CD14-positive monocyte (primary cell): Measurements from ENCODE around the gene PPP6R3. TPM values are rescaled to one million over a fixed set of nuclear protein-coding genes. Genes with fewer than 3 reads are reported as not detected.

Source experiments
- DNase-seq, 3 donors: peaks; one replicate each; pipeline ENCODE4 v3.0.0-alpha.2; 2011 to 2022
- H2AFZ ChIP-seq: 2 replicates; pipeline ENCODE4 v1.6.0; 2012; ENCODE audit warnings: mild to moderate bottlenecking, low read depth, low read length, inconsistent platforms; ENCODE audit not compliant: insufficient read depth, poor library complexity, severe bottlenecking
- H3K27ac ChIP-seq, 2 donors: 1 replicate in 1 of 2; 2 replicates in 1 of 2; pipeline ENCODE4 v1.5.1; 2012 to 2013; ENCODE audit warnings: low read length in 2 of 2, control low read depth in 1 of 2, inconsistent platforms in 1 of 2, low read depth in 1 of 2, mild to moderate bottlenecking in 1 of 2
- H3K27me3 ChIP-seq, 2 donors: one replicate each; pipeline versions ENCODE4 v1.6.0 to v1.6.1; 2011 to 2013; ENCODE audit warnings: low read length in 2 of 2; ENCODE audit not compliant: control insufficient read depth in 2 of 2, insufficient read depth in 2 of 2
- H3K36me3 ChIP-seq, 2 donors: replicated peaks in 1 of 2; 1 replicate in 1 of 2; 2 replicates in 1 of 2; pipeline versions ENCODE4 v1.5.1 to v1.6.1; 2012 to 2013; ENCODE audit warnings: low read length in 2 of 2, control low read depth in 1 of 2, inconsistent platforms in 1 of 2, mild to moderate bottlenecking in 1 of 2; ENCODE audit not compliant: insufficient read depth in 2 of 2, control insufficient read depth in 1 of 2
- H3K4me1 ChIP-seq, 2 donors: 1 replicate in 1 of 2; 2 replicates in 1 of 2; pipeline versions ENCODE4 v1.5.1 to v1.6.1; 2012 to 2013; ENCODE audit warnings: low read length in 2 of 2, control low read depth in 1 of 2, inconsistent platforms in 1 of 2, mild to moderate bottlenecking in 1 of 2, moderate library complexity in 1 of 2; ENCODE audit not compliant: insufficient read depth in 2 of 2, control insufficient read depth in 1 of 2
- H3K4me2 ChIP-seq: replicated peaks from 2 replicates; pipeline ENCODE3; 2012; ENCODE audit warnings: low read length, moderate library complexity, mild to moderate bottlenecking; ENCODE audit not compliant: poor library complexity, severe bottlenecking; ENCODE audit errors: extremely low read depth
- H3K4me3 ChIP-seq, 3 experiments: fragments of 200-600 bp in 1 of 3; sonication (generic) in 1 of 3; replicated peaks in 1 of 3; 1 replicate in 2 of 3; 2 replicates in 1 of 3; pipeline ENCODE4 v1.5.1; 2011 to 2013; ENCODE audit warnings: low read length in 3 of 3, mild to moderate bottlenecking in 3 of 3, control low read depth in 2 of 3, low read depth in 2 of 3, inconsistent platforms in 1 of 3, moderate library complexity in 1 of 3
- H3K79me2 ChIP-seq: 2 replicates; pipeline ENCODE4 v1.6.0; 2012; ENCODE audit warnings: mild to moderate bottlenecking, control low read depth, inconsistent platforms, low read length, moderate library complexity; ENCODE audit not compliant: insufficient read depth
- H3K9ac ChIP-seq: 2 replicates; pipeline ENCODE4 v1.6.0; 2017; ENCODE audit warnings: low read length, mild to moderate bottlenecking; ENCODE audit not compliant: insufficient read depth, poor library complexity, severe bottlenecking
- H3K9me3 ChIP-seq, 2 donors: replicated peaks in 1 of 2; 1 replicate in 1 of 2; 2 replicates in 1 of 2; pipeline versions ENCODE4 v1.5.1 to v1.6.1; 2012 to 2013; ENCODE audit warnings: low read length in 2 of 2, control low read depth in 1 of 2; ENCODE audit not compliant: control insufficient read depth in 1 of 2, insufficient read depth in 1 of 2
- H4K20me1 ChIP-seq: 2 replicates; pipeline ENCODE4 v1.6.0; 2012; ENCODE audit warnings: mild to moderate bottlenecking, low read length, control low read depth, moderate library complexity; ENCODE audit not compliant: insufficient read depth
- H3K27ac Mint-ChIP-seq, 7 donors: one replicate each; pipeline ENCODE4 v1.8.0; 2020; ENCODE audit warnings: mild to moderate bottlenecking in 7 of 7, mixed read lengths in 7 of 7, moderate library complexity in 6 of 7, inconsistent platforms in 2 of 7
- H3K27me3 Mint-ChIP-seq, 3 donors: one replicate each; pipeline ENCODE4 v1.8.0; 2021 to 2022; ENCODE audit warnings: low read depth in 3 of 3, mild to moderate bottlenecking in 3 of 3, mixed read lengths in 3 of 3, moderate library complexity in 3 of 3, inconsistent platforms in 1 of 3
- H3K36me3 Mint-ChIP-seq, 2 donors: one replicate each; pipeline ENCODE4 v1.8.0; 2020; ENCODE audit warnings: mixed read lengths in 2 of 2, inconsistent platforms in 1 of 2, mild to moderate bottlenecking in 1 of 2
- H3K4me1 Mint-ChIP-seq: one replicate; pipeline ENCODE4 v1.8.0; 2020; ENCODE audit warnings: mild to moderate bottlenecking, mixed read lengths
- H3K4me3 Mint-ChIP-seq, 2 donors: one replicate each; pipeline ENCODE4 v1.8.0; 2020; ENCODE audit warnings: mild to moderate bottlenecking in 2 of 2, mixed read lengths in 2 of 2, moderate library complexity in 1 of 2
- H3K9me3 Mint-ChIP-seq, 7 donors: one replicate each; pipeline ENCODE4 v1.8.0; 2020 to 2022; ENCODE audit warnings: mixed read lengths in 7 of 7, mild to moderate bottlenecking in 6 of 7, moderate library complexity in 6 of 7, inconsistent platforms in 2 of 7
- WGBS: methylation state at CpG from one replicate; pipeline ENCODE4 v1.1.5; 2013; ENCODE audit warnings: missing lambda C conversion rate; ENCODE audit not compliant: insufficient coverage; 5-methylcytosine and 5-hydroxymethylcytosine counted together
- intact Hi-C, 2 donors: fragments of 100-400 bp; cut with micrococcal nuclease; formaldehyde crosslinking; loops; one replicate each; pipeline versions ENCODE4 v1.15.0 to v1.15.1; 2023
- polyA plus RNA-seq, 3 donors: library from polyadenylated mRNA; depleted of rRNA in 1 of 3; unstranded in 2 of 3; stranded (reverse) in 1 of 3; fragments of 300-500 nt in 2 of 3; fragments of >200 nt in 1 of 3; fragmentation: Illumina TruSeq in 2 of 3; gene quantifications; 1 replicate in 2 of 3; 2 replicates in 1 of 3; pipeline ENCODE4 v1.2.3, GENCODE V29; 2012 to 2021
- TF ChIP-seq, protein P1 (sequence below): fragments of 200-600 bp; IDR thresholded peaks from one replicate; pipeline ENCODE4 v1.8.0; 2022; ENCODE audit warnings: antibody characterized with exemption, mild to moderate bottlenecking

Gene PPP6R3
- polyA plus RNA-seq, 3 donors, result 22.9 to 39.4 (median 38.1) TPM

DNA sequence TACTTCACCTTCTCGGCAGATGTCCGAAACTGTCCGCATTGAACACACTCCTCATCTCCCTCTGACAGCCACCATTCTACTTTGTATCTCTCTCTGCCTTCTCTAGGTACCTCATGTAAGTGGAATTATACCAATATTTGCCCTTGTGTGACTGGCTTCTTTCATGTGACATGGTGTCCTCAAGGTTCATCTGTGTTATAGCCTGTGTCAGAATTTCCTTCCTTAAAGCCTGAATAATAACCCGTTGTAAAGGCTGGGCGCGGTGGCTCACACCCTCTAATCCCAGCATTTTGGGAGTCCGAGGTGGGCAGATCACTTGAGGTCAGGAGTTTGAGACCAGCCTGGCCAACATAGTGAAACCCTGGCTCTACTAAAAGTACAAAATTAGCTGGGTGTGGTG lies 40.4 kb upstream of the PPP6R3 start:
- no peaks in the 10 kb centered on the region for H3K27me3 ChIP-seq
- H3K4me3 ChIP-seq, result no peak overlapping the region
- Mint-ChIP-seq H3K4me3 (no peak overlapping the region), H3K36me3 (no peaks in the 10 kb centered on the region), H3K27ac (no peak overlapping the region), H3K4me1 (no peaks in the 10 kb centered on the region), H3K9me3 (peaks cover 0 to 2% (median 0%) of the 10 kb centered on the region in 7 donors), H3K27me3 (peaks cover 0 to 3% (median 0%) of the 10 kb centered on the region in 3 donors)
- H3K79me2 ChIP-seq, result no peaks in the 10 kb centered on the region
- TF ChIP-seq, protein P1, sequence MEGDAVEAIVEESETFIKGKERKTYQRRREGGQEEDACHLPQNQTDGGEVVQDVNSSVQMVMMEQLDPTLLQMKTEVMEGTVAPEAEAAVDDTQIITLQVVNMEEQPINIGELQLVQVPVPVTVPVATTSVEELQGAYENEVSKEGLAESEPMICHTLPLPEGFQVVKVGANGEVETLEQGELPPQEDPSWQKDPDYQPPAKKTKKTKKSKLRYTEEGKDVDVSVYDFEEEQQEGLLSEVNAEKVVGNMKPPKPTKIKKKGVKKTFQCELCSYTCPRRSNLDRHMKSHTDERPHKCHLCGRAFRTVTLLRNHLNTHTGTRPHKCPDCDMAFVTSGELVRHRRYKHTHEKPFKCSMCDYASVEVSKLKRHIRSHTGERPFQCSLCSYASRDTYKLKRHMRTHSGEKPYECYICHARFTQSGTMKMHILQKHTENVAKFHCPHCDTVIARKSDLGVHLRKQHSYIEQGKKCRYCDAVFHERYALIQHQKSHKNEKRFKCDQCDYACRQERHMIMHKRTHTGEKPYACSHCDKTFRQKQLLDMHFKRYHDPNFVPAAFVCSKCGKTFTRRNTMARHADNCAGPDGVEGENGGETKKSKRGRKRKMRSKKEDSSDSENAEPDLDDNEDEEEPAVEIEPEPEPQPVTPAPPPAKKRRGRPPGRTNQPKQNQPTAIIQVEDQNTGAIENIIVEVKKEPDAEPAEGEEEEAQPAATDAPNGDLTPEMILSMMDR, result no peak
- intact Hi-C loops, result no loop called here
- no peak overlapping the region for H3K4me2 ChIP-seq
- H3K27ac ChIP-seq, result no peak overlapping the region
- 100% methylated on average over 6 of the region's 7 CpGs for WGBS
- no peak overlapping the region for H2AFZ ChIP-seq
- no peaks in the 10 kb centered on the region for H3K36me3 ChIP-seq
- H3K9ac ChIP-seq, result no peak overlapping the region
- H3K9me3 ChIP-seq, result no peaks in the 10 kb centered on the region
- H3K4me1 ChIP-seq, result no peaks in the 10 kb centered on the region
- H4K20me1 ChIP-seq, result no peaks in the 10 kb centered on the region
- no peak for DNase-seq

DNA sequence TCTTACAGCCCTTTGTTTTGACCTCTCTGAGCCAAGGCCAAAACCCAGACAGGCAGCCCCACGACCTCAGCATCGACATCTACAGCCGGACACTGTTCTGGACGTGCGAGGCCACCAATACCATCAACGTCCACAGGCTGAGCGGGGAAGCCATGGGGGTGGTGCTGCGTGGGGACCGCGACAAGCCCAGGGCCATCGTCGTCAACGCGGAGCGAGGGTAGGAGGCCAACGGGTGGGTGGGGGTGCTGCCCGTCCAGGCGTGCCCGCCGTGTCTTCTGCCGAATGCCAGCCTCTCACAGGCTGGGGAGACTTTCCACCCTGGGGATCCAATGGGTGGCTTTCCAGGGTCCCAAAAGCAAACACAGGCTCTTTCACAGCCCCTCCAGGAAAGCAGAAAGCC lies 37.1 kb upstream of the PPP6R3 start:
- intact Hi-C loops, result no loop called here
- Mint-ChIP-seq H3K27me3 (peaks cover 0 to 3% (median 0%) of the 10 kb centered on the region in 3 donors), H3K9me3 (peaks cover 2 to 11% (median 5%) of the 10 kb centered on the region in 7 donors), H3K4me1 (no peaks in the 10 kb centered on the region), H3K27ac (no peak overlapping the region), H3K4me3 (no peak overlapping the region), H3K36me3 (peaks cover 0 to 4% of the 10 kb centered on the region in 2 donors)
- H3K4me2 ChIP-seq, result no peak overlapping the region
- H3K79me2 ChIP-seq, result no peaks in the 10 kb centered on the region
- no peaks in the 10 kb centered on the region for H3K27me3 ChIP-seq
- no peaks in the 10 kb centered on the region for H3K36me3 ChIP-seq
- peaks cover 0 to 8% of the 10 kb centered on the region in 2 donors for H3K9me3 ChIP-seq
- no peak overlapping the region for H3K4me3 ChIP-seq
- no peak overlapping the region for H3K9ac ChIP-seq
- no peak for DNase-seq
- no peaks in the 10 kb centered on the region for H3K4me1 ChIP-seq
- WGBS, result 97% methylated on average over 19 of the region's 21 CpGs
- H3K27ac ChIP-seq, result no peak overlapping the region
- no peaks in the 10 kb centered on the region for H4K20me1 ChIP-seq
- TF ChIP-seq, protein P1, result no peak
- no peak overlapping the region for H2AFZ ChIP-seq
